WI38 (cell line): ENCODE measurements around the gene SNX9.

Experiments used
- H3K4me3 ChIP-seq: 2 replicates; pipeline ENCODE4 v1.5.1; 2011; ENCODE audit warnings: low read depth, mild to moderate bottlenecking, control low read depth, low read length
- CTCF ChIP-seq: IDR thresholded peaks from 2 replicates; pipeline ENCODE4 v1.5.1; 2012; ENCODE audit warnings: low read depth, mild to moderate bottlenecking, control low read depth, low read length

The SNX9 gene

GRCh38 chr6:157880534-157880933 is 57.5 kb downstream of the SNX9 start:
- H3K4me3 ChIP-seq: no peak overlapping the region

GRCh38 chr6:157881342-157881741 is 58.3 kb downstream of the SNX9 start:
- no peak overlapping the region for H3K4me3 ChIP-seq
- no peak for TF ChIP-seq CTCF

More at GRCh38 chr6:157880534-157880933, 57.5 kb downstream of the SNX9 start:
- no peak for TF ChIP-seq CTCF

DNA sequence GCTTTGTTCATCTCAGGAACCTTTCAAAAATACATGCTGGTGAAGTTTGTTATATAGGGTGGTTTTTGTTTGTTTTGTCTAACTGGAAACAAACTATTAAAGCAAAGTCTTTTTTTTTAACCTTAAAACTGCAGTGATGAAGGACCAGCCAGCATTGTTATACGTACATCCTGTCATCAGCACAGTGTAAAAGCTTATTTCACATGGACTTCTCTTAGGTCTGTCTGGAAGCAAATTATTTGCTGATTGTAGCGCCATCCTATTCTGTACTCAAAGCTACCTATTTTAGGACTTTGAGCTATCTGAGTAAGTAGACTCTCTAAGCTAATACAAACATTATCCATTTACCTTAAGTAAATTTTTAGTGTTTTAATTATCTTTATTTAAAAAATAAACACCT is 61.7 kb downstream of the SNX9 start:
- no peak for TF ChIP-seq CTCF
- H3K4me3 ChIP-seq: no peak overlapping the region

DNA sequence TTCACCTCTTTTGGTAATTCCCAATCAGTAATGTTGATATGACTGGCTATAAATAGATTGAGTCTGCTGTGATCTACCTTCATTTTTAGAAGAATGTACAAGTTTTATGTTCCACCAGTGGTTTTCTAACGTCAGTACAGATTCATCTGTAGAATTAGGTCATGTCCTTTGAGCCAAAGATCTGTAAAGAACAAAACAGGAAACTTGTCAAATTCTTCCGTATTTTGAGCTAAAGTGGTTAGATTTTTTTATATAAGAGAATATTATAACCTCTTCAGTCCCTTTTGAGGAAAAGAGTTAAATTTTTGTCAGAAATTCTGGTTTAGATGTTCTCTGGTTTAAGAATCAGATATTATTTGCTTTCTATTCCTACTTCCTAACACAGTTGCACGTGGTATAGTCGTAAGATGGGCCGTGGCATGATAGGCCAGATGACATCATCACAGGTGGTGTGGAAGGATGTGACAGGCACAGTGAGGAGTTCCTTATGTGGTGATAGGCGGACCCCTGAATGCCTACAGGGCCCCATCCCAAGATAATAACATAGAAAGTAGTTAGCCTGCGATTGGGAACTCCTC is 62.3 kb downstream of the SNX9 start:
- no peak for TF ChIP-seq CTCF
- H3K4me3 ChIP-seq: no peak overlapping the region

GRCh38 chr6:157885876-157886275 is 62.8 kb downstream of the SNX9 start:
- TF ChIP-seq CTCF: no peak
- H3K4me3 ChIP-seq: no peak overlapping the region

GRCh38 chr6:157887892-157888291 is 64.8 kb downstream of the SNX9 start:
- no peak for TF ChIP-seq CTCF
- no peak overlapping the region for H3K4me3 ChIP-seq

DNA sequence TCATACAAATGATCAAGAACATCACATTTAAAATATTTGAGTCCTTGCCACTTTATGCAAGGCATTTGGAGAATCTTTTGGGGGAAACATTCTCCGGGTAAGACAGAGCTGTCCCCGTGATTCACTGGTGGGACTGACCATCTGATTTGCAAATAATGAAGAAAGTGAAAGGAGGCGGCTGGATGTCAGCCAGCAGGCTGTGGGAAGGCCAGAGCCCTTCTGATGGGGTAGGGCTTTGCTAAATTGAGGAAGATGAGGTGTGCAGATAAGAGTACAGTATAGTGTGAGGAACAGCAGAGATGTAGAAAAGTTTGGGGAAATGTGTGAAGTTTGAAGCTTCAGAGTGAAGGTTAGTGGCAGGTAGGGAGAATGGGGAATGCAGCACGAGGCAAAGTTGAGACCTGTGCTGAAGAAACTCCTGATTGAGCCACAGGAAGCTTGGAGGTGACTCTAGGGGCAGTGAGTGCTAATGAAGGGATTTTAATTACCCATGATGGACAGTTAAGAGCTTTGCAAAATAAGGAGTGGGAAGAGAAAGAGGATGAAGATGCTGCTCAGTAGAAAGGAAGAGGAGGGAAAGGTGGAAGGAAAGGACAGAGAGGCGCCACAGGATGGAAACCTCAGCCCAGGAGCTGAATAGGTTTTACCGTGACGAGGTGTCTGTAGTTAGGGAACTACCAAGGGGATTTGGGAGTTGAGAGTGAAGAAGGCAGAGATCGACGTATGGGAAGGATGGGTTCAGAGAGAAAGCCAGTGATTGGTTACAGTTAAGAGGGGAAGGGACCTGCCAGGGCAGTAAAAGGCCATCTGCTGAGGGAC is 68.7 kb downstream of the SNX9 start:
- no peak overlapping the region for H3K4me3 ChIP-seq

More for the DNA sequence above, 68.7 kb downstream of the SNX9 start:
- no peak for TF ChIP-seq CTCF
